ENCODE measurements around the gene ZFP36L1. TPM values are rescaled to one million over a fixed set of nuclear protein-coding genes. Genes with fewer than 3 reads are reported as not detected.

The ZFP36L1 gene
- total RNA-seq, 1 experiment from 2014 or later, result 39.7 TPM

- DNase-seq (ENCODE audit: low spot score), result peak; percentile 61
Measured at GRCh38 chr14:68816183-68816942, 23.5 kb upstream of the ZFP36L1 start.

- DNase-seq (ENCODE audit: low spot score), result peak; percentile 8
Measured at GRCh38 chr14:68815298-68816182, 22.7 kb upstream of the ZFP36L1 start.

GRCh38 chr14:68814539-68815297, 21.9 kb upstream of the ZFP36L1 start:
- DNase-seq (ENCODE audit: low spot score), result peak; percentile 65

- DNase-seq (ENCODE audit: low spot score), result no peak
Measured at GRCh38 chr14:68814238-68814538, 21.3 kb upstream of the ZFP36L1 start.

- no peak for DNase-seq (ENCODE audit: low spot score)
Measured at GRCh38 chr14:68813318-68813838, 20.5 kb upstream of the ZFP36L1 start.

- DNase-seq (ENCODE audit: low spot score), result no peak
Measured at GRCh38 chr14:68811171-68811570, 18.3 kb upstream of the ZFP36L1 start.

GRCh38 chr14:68810173-68811153, 17.6 kb upstream of the ZFP36L1 start:
- no peak for DNase-seq (ENCODE audit: low spot score)

GRCh38 chr14:68809524-68809923, 16.7 kb upstream of the ZFP36L1 start:
- DNase-seq (ENCODE audit: low spot score), result no peak

GRCh38 chr14:68808696-68809480, 16.0 kb upstream of the ZFP36L1 start:
- DNase-seq (ENCODE audit: low spot score), result no peak

GRCh38 chr14:68807987-68808386, 15.1 kb upstream of the ZFP36L1 start:
- no peak for DNase-seq (ENCODE audit: low spot score)

GRCh38 chr14:68807148-68807600, 14.3 kb upstream of the ZFP36L1 start:
- no peak for DNase-seq (ENCODE audit: low spot score)

- DNase-seq (ENCODE audit: low spot score), result no peak
Measured at GRCh38 chr14:68806526-68807147, 13.8 kb upstream of the ZFP36L1 start.

GRCh38 chr14:68805414-68805813, 12.5 kb upstream of the ZFP36L1 start:
- no peak for DNase-seq (ENCODE audit: low spot score)

GRCh38 chr14:68801631-68802030, 8.8 kb upstream of the ZFP36L1 start:
- DNase-seq (ENCODE audit: low spot score), result no peak

- DNase-seq (ENCODE audit: low spot score), result no peak
Measured at GRCh38 chr14:68800953-68801352, 8.1 kb upstream of the ZFP36L1 start.

GRCh38 chr14:68800390-68800789, 7.5 kb upstream of the ZFP36L1 start:
- DNase-seq (ENCODE audit: low spot score), result no peak

- no peak for DNase-seq (ENCODE audit: low spot score)
Measured at GRCh38 chr14:68798621-68799020, 5.8 kb upstream of the ZFP36L1 start.

- DNase-seq (ENCODE audit: low spot score), result no peak
Measured at GRCh38 chr14:68797121-68797670, 4.3 kb upstream of the ZFP36L1 start.

- no peak for DNase-seq (ENCODE audit: low spot score)
Measured at GRCh38 chr14:68796418-68797101, 3.7 kb upstream of the ZFP36L1 start.
